HG03097 (cell line): ENCODE measurements around the gene SLC37A1.

Experiments
- ATAC-seq: cut with Tn5 transposase; IDR thresholded peaks from one replicate; pipeline ENCODE4 v1.9.1; 2021; ENCODE audit not compliant: unreplicated experiment, low FRiP score

SLC37A1 gene

GRCh38 chr21:42556960-42557359 is 43.3 kb downstream of the SLC37A1 start:
- ATAC-seq = no peak

- no peak for ATAC-seq
These were observed 43.8 kb downstream of the SLC37A1 start for GRCh38 chr21:42557420-42557819.

- no peak for ATAC-seq
These were observed 44.7 kb downstream of the SLC37A1 start for GRCh38 chr21:42558368-42558767.

- ATAC-seq = no peak
These were observed 45.2 kb downstream of the SLC37A1 start for GRCh38 chr21:42558846-42559245.

- ATAC-seq = no peak
These were observed 45.7 kb downstream of the SLC37A1 start for GRCh38 chr21:42559326-42559725.

- no peak for ATAC-seq
These were observed 47.0 kb downstream of the SLC37A1 start for GRCh38 chr21:42560517-42561179.

GRCh38 chr21:42561762-42562650 is 48.4 kb downstream of the SLC37A1 start:
- no peak for ATAC-seq

- no peak for ATAC-seq
These were observed 49.2 kb downstream of the SLC37A1 start for GRCh38 chr21:42562816-42563215.

- ATAC-seq = no peak
These were observed 49.6 kb downstream of the SLC37A1 start for GRCh38 chr21:42563261-42563660.

GRCh38 chr21:42563686-42564085 is 50.0 kb downstream of the SLC37A1 start:
- no peak for ATAC-seq

GRCh38 chr21:42564561-42564971 is 50.9 kb downstream of the SLC37A1 start:
- no peak for ATAC-seq

- no peak for ATAC-seq
These were observed 51.7 kb downstream of the SLC37A1 start for GRCh38 chr21:42565206-42565810.

- ATAC-seq = no peak
These were observed 52.4 kb downstream of the SLC37A1 start for GRCh38 chr21:42565886-42566523.

GRCh38 chr21:42566524-42567213 is 53.0 kb downstream of the SLC37A1 start:
- ATAC-seq = no peak

- ATAC-seq = no peak
These were observed 53.5 kb downstream of the SLC37A1 start for GRCh38 chr21:42567214-42567555.

GRCh38 chr21:42567861-42568260 is 54.2 kb downstream of the SLC37A1 start:
- ATAC-seq = no peak

- ATAC-seq = no peak
These were observed 54.7 kb downstream of the SLC37A1 start for GRCh38 chr21:42568376-42568775.

GRCh38 chr21:42568866-42569731 is 55.4 kb downstream of the SLC37A1 start:
- no peak for ATAC-seq

- ATAC-seq = no peak
These were observed 56.2 kb downstream of the SLC37A1 start for GRCh38 chr21:42569732-42570301.
